NCI-H1436 (cell line): Measurements from ENCODE around the gene OR51B2.

Experiments used
- DNase-seq: peaks from one replicate; lab custom pipeline; 2025; lab: John Stamatoyannopoulos, UW

Gene OR51B2

GRCh38 chr11:5282628-5283027, 41.5 kb downstream of the OR51B2 start:
- no peak for DNase-seq

- no peak for DNase-seq
Measured at GRCh38 chr11:5281596-5281995, 42.5 kb downstream of the OR51B2 start.

GRCh38 chr11:5280582-5281102, 43.5 kb downstream of the OR51B2 start:
- no peak for DNase-seq

- DNase-seq, result no peak
Measured at GRCh38 chr11:5279471-5280090, 44.5 kb downstream of the OR51B2 start.

GRCh38 chr11:5277807-5278382, 46.2 kb downstream of the OR51B2 start:
- DNase-seq, result no peak

GRCh38 chr11:5276697-5277096, 47.4 kb downstream of the OR51B2 start:
- DNase-seq, result no peak

GRCh38 chr11:5275369-5276110, 48.6 kb downstream of the OR51B2 start:
- DNase-seq, result no peak

- no peak for DNase-seq
Measured at GRCh38 chr11:5274395-5274794, 49.7 kb downstream of the OR51B2 start.
